Activated effector memory CD4-positive, alpha-beta T cell treated with Interleukin-2 at 50 U/mL for 16 hours (primary cell): Measurements from ENCODE around the gene AQP2.

Source experiments
- DNase-seq: peaks from one replicate; pipeline ENCODE4 v3.0.0-alpha.2; 2020

AQP2 gene

GRCh38 chr12:49950273-49951251, at the start of gene AQP2:
AQP2 (plus strand) TSS chr12:49950737; CDS start chr12:49950831, 94 bp downstream.
- DNase-seq = no peak

- no peak for DNase-seq
Measured at GRCh38 chr12:49901026-49901425, 49.5 kb upstream of the AQP2 start.

GRCh38 chr12:49901986-49902385, 48.6 kb upstream of the AQP2 start:
- no peak for DNase-seq

GRCh38 chr12:49902399-49903350, 47.9 kb upstream of the AQP2 start:
- no peak for DNase-seq

GRCh38 chr12:49903351-49903699, 47.2 kb upstream of the AQP2 start:
- no peak for DNase-seq

- peak; percentile 34 for DNase-seq
Measured at GRCh38 chr12:49903700-49904423, 46.7 kb upstream of the AQP2 start, which contains the start of gene FAIM2. FAIM2 (minus strand) TSS chr12:49903900; CDS start chr12:49903792, 108 bp downstream.

- no peak for DNase-seq
Measured at GRCh38 chr12:49904601-49905000, 45.9 kb upstream of the AQP2 start.

- no peak for DNase-seq
Measured at GRCh38 chr12:49905718-49906314, 44.7 kb upstream of the AQP2 start.

- no peak for DNase-seq
Measured at GRCh38 chr12:49907352-49907751, 43.2 kb upstream of the AQP2 start.

GRCh38 chr12:49909356-49909755, 41.2 kb upstream of the AQP2 start:
- DNase-seq = no peak

- DNase-seq = no peak
Measured at GRCh38 chr12:49909826-49910225, 40.7 kb upstream of the AQP2 start.

GRCh38 chr12:49910331-49911212, 40.0 kb upstream of the AQP2 start:
- DNase-seq = no peak

GRCh38 chr12:49911213-49911605, 39.3 kb upstream of the AQP2 start:
- DNase-seq = no peak

- DNase-seq = no peak
Measured at GRCh38 chr12:49912345-49913255, 37.9 kb upstream of the AQP2 start.

- no peak for DNase-seq
Measured at GRCh38 chr12:49916129-49916919, 34.2 kb upstream of the AQP2 start.

- no peak for DNase-seq
Measured at GRCh38 chr12:49917166-49917787, 33.3 kb upstream of the AQP2 start.

GRCh38 chr12:49917788-49918173, 32.8 kb upstream of the AQP2 start:
- no peak for DNase-seq

- DNase-seq = no peak
Measured at GRCh38 chr12:49920241-49920914, 30.2 kb upstream of the AQP2 start.
